H1 (cell line): ENCODE results near the gene GRIP2. TPM values are rescaled to one million over a fixed set of nuclear protein-coding genes. Genes with fewer than 3 reads are reported as not detected.

Source experiments
- CTCF ChIA-PET: fragments of 300-600 bp; sonication (Branson Sonifier 250); formaldehyde crosslinking; loops from one replicate; lab custom pipeline; 2021; ENCODE audit not compliant: partially characterized antibody; lab: Charles Lee
- POLR2A ChIA-PET: fragments of 300-600 bp; sonication (Branson Sonifier 250); formaldehyde crosslinking; loops from one replicate; lab custom pipeline; 2021; ENCODE audit warnings: inconsistent platforms; ENCODE audit not compliant: partially characterized antibody; lab: Charles Lee
- DNase-seq, 2 experiments: peaks; one replicate each; pipeline versions ENCODE4 v3.0.0 to v3.0.0-alpha.2; 2010 to 2022; ENCODE audit warnings: low spot score in 2 of 2, low read depth in 1 of 2, mixed read lengths in 1 of 2
- FAIRE-seq: peaks from 2 replicates; lab custom pipeline; 2011; peaks lifted over from hg19 to GRCh38; lab: Jason Lieb, UNC
- H2AFZ ChIP-seq: 2 replicates; pipeline ENCODE4 v1.8.1; 2012; ENCODE audit warnings: low read length, inconsistent platforms
- H2AK5ac ChIP-seq: 2 replicates; pipeline ENCODE4 v1.6.1; 2013; ENCODE audit warnings: low read depth, low read length
- H2BK120ac ChIP-seq: replicated peaks from 2 replicates; pipeline ENCODE3; 2013; ENCODE audit warnings: low read depth, low read length, inconsistent platforms
- H2BK12ac ChIP-seq: 2 replicates; pipeline ENCODE4 v1.6.1; 2013; ENCODE audit warnings: low read depth, low read length
- H2BK15ac ChIP-seq: 2 replicates; pipeline ENCODE4 v1.6.1; 2013; ENCODE audit warnings: low read length
- H2BK20ac ChIP-seq: 2 replicates; pipeline ENCODE4 v1.6.1; 2013; ENCODE audit warnings: low read length
- H2BK5ac ChIP-seq: 2 replicates; pipeline ENCODE4 v1.6.1; 2013; ENCODE audit warnings: low read depth, low read length
- H3K14ac ChIP-seq: 2 replicates; pipeline ENCODE4 v1.6.1; 2013; ENCODE audit warnings: inconsistent platforms; ENCODE audit not compliant: insufficient read length
- H3K18ac ChIP-seq: 2 replicates; pipeline ENCODE4 v1.6.1; 2013; ENCODE audit warnings: low read length; ENCODE audit errors: extremely low read depth
- H3K23ac ChIP-seq: 2 replicates; pipeline ENCODE4 v1.6.1; 2013; ENCODE audit warnings: inconsistent platforms; ENCODE audit not compliant: insufficient read length
- H3K23me2 ChIP-seq: 2 replicates; pipeline ENCODE4 v1.6.1; 2013; ENCODE audit warnings: low read depth, low read length
- H3K27ac ChIP-seq: 2 replicates; pipeline ENCODE4 v1.6.1; 2011; ENCODE audit warnings: low read depth, low read length, inconsistent platforms
- H3K27me3 ChIP-seq, 4 experiments: replicated peaks in 1 of 4; 1 replicate in 1 of 4; 2 replicates in 3 of 4; pipeline versions ENCODE4 v1.6.1 to v1.8.1; 2011 to 2013; ENCODE audit warnings: low read length in 3 of 4, mild to moderate bottlenecking in 3 of 4, inconsistent platforms in 2 of 4, mixed read lengths in 2 of 4, moderate library complexity in 1 of 4; ENCODE audit not compliant: control insufficient read depth in 3 of 4, insufficient read depth in 3 of 4; ENCODE audit errors: extremely low read depth in 1 of 4
- H3K36me3 ChIP-seq, 4 experiments: 2 replicates each; pipeline versions ENCODE4 v1.6.1 to v1.8.1; 2011 to 2013; ENCODE audit warnings: mild to moderate bottlenecking in 4 of 4, low read length in 3 of 4, moderate library complexity in 2 of 4, control low read depth in 1 of 4, inconsistent platforms in 1 of 4; ENCODE audit not compliant: insufficient read depth in 4 of 4, control insufficient read depth in 2 of 4
- H3K4ac ChIP-seq: replicated peaks from 2 replicates; pipeline ENCODE3; 2013; ENCODE audit warnings: low read length, low read depth, mixed read lengths, inconsistent platforms; ENCODE audit not compliant: insufficient read length
- H3K4me1 ChIP-seq, 4 experiments: replicated peaks in 1 of 4; 1 replicate in 1 of 4; 2 replicates in 3 of 4; pipeline versions ENCODE4 v1.6.1 to v1.8.1; 2011 to 2013; ENCODE audit warnings: low read length in 3 of 4, inconsistent platforms in 2 of 4, mixed read lengths in 1 of 4; ENCODE audit not compliant: insufficient read depth in 4 of 4, control insufficient read depth in 3 of 4
- H3K4me2 ChIP-seq, 2 experiments: 2 replicates each; pipeline versions ENCODE4 v1.6.1 to v1.8.1; 2011 to 2013; ENCODE audit warnings: low read depth in 2 of 2, low read length in 2 of 2, control low read depth in 1 of 2, inconsistent platforms in 1 of 2, mild to moderate bottlenecking in 1 of 2; ENCODE audit not compliant: insufficient read depth in 1 of 2
- H3K4me3 ChIP-seq, 4 experiments: fragments of 200-600, 300-600 bp in 1 of 4; sonication (generic), shearing (Covaris generic), sonication (Bioruptor Twin) in 1 of 4; 2 replicates each; pipeline versions ENCODE4 v1.5.1 to v1.8.1; 2011 to 2016; ENCODE audit warnings: low read length in 4 of 4, low read depth in 3 of 4, control low read depth in 2 of 4, inconsistent platforms in 2 of 4, mild to moderate bottlenecking in 2 of 4, mixed read lengths in 1 of 4, moderate library complexity in 1 of 4; ENCODE audit not compliant: insufficient read depth in 2 of 4; ENCODE audit errors: extremely low read depth in 1 of 4
- H3K56ac ChIP-seq: replicated peaks from 2 replicates; pipeline ENCODE3; 2013; ENCODE audit warnings: low read depth, mild to moderate bottlenecking, mixed read lengths, low read length, inconsistent platforms; ENCODE audit not compliant: insufficient read length
- H3K79me1 ChIP-seq: 2 replicates; pipeline ENCODE4 v1.6.1; 2013; ENCODE audit warnings: low read depth, low read length, control low read depth
- H3K79me2 ChIP-seq, 2 experiments: 2 replicates each; pipeline versions ENCODE4 v1.6.1 to v1.8.1; 2012 to 2013; ENCODE audit warnings: low read length in 2 of 2, mild to moderate bottlenecking in 2 of 2, inconsistent platforms in 1 of 2; ENCODE audit not compliant: insufficient read depth in 2 of 2, control insufficient read depth in 1 of 2
- H3K9ac ChIP-seq, 4 experiments: replicated peaks in 1 of 4; 1 replicate in 1 of 4; 2 replicates in 3 of 4; pipeline versions ENCODE4 v1.6.1 to v1.8.1; 2011 to 2013; ENCODE audit warnings: low read depth in 3 of 4, low read length in 3 of 4, control low read depth in 2 of 4, mild to moderate bottlenecking in 2 of 4, moderate library complexity in 2 of 4, inconsistent platforms in 1 of 4; ENCODE audit errors: extremely low read depth in 1 of 4
- H3K9me3 ChIP-seq, 2 experiments: 2 replicates each; pipeline versions ENCODE4 v1.6.1 to v1.8.1; 2012 to 2013; ENCODE audit warnings: mild to moderate bottlenecking in 2 of 2, moderate library complexity in 2 of 2, control low read depth in 1 of 2, inconsistent platforms in 1 of 2, low read depth in 1 of 2, low read length in 1 of 2, mixed read lengths in 1 of 2; ENCODE audit not compliant: insufficient read depth in 2 of 2
- H4K20me1 ChIP-seq, 2 experiments: replicated peaks in 1 of 2; 2 replicates each; pipeline versions ENCODE3 to v1.8.1; 2011 to 2013; ENCODE audit warnings: inconsistent platforms in 2 of 2, low read length in 2 of 2, mild to moderate bottlenecking in 1 of 2; ENCODE audit not compliant: insufficient read depth in 2 of 2, control insufficient read depth in 1 of 2
- H4K5ac ChIP-seq: 2 replicates; pipeline ENCODE4 v1.6.1; 2013; ENCODE audit warnings: low read length, low read depth, mixed read lengths, inconsistent platforms; ENCODE audit not compliant: insufficient read length
- H4K8ac ChIP-seq: 2 replicates; pipeline ENCODE4 v1.8.0; 2013; ENCODE audit warnings: mild to moderate bottlenecking, moderate library complexity, low read length, inconsistent platforms; ENCODE audit not compliant: insufficient read depth; ENCODE audit errors: extremely low read depth
- H4K91ac ChIP-seq: replicated peaks from 2 replicates; pipeline ENCODE3; 2013; ENCODE audit warnings: low read length, mixed read lengths, inconsistent platforms; ENCODE audit not compliant: insufficient read length
- CTBP2 ChIP-seq: IDR thresholded peaks from 2 replicates; pipeline ENCODE4 v1.7.0; 2011; ENCODE audit warnings: borderline replicate concordance, mild to moderate bottlenecking, moderate library complexity, mixed read lengths, low read length; ENCODE audit not compliant: insufficient read depth, insufficient read length
- GABPA ChIP-seq: IDR thresholded peaks from 2 replicates; pipeline ENCODE4 v1.6.1; 2011; ENCODE audit warnings: mild to moderate bottlenecking, low read length, moderate library complexity, borderline replicate concordance; ENCODE audit not compliant: insufficient read depth
- HDAC2 ChIP-seq, 2 experiments: fragments of 300-600 bp in 1 of 2; sonication (generic) in 1 of 2; IDR thresholded peaks; 2 replicates each; pipeline ENCODE4 v1.6.1; 2011 to 2012; ENCODE audit warnings: low read depth in 2 of 2, low read length in 2 of 2, mild to moderate bottlenecking in 2 of 2, moderate library complexity in 2 of 2, borderline replicate concordance in 1 of 2, inconsistent platforms in 1 of 2
- NANOG ChIP-seq: IDR thresholded peaks from 2 replicates; pipeline ENCODE4 v1.6.1; 2011; ENCODE audit warnings: low read length, low read depth, mild to moderate bottlenecking, inconsistent platforms; ENCODE audit not compliant: insufficient read depth, poor library complexity, severe bottlenecking
- NRF1 ChIP-seq: IDR thresholded peaks from 2 replicates; pipeline ENCODE4 v1.6.1; 2011; ENCODE audit warnings: mild to moderate bottlenecking, low read depth, low read length, improper control_type of control experiment
- RNF2 ChIP-seq: fragments of 200-900, 300-1000 bp; sonication (generic); IDR thresholded peaks from 2 replicates; pipeline ENCODE4 v1.7.1; 2016; ENCODE audit warnings: borderline replicate concordance, low read depth, mild to moderate bottlenecking, antibody characterized with exemption, low read length; ENCODE audit not compliant: poor library complexity, severe bottlenecking; ENCODE audit errors: missing control alignments
- SP4 ChIP-seq: IDR thresholded peaks from 2 replicates; pipeline ENCODE4 v1.6.1; 2012; ENCODE audit warnings: low read length, inconsistent platforms
- WGBS, 2 experiments: shearing (Covaris generic) in 1 of 2; methylation state at CpG; one replicate each; pipeline versions ENCODE4 v1.1.6 to v1.1.7; 2013 to 2015; ENCODE audit warnings: low lambda C conversion rate in 2 of 2, mixed read lengths in 2 of 2, inconsistent platforms in 1 of 2, low coverage in 1 of 2, missing lambda C conversion rate in 1 of 2; ENCODE audit not compliant: insufficient replicate concordance in 2 of 2, insufficient coverage in 1 of 2, insufficient read length in 1 of 2; ENCODE audit errors: extremely low coverage in 1 of 2, missing lambda C conversion rate in 1 of 2; 5-methylcytosine and 5-hydroxymethylcytosine counted together
- polyA plus RNA-seq, 7 experiments: library from polyadenylated mRNA; depleted of rRNA in 3 of 7; stranded (reverse) in 5 of 7; unstranded in 2 of 7; fragments of >200 nt in 5 of 7; fragments of 200-250 nt in 2 of 7; gene quantifications; 1 replicate in 5 of 7; 2 replicates in 1 of 7; 4 replicates in 1 of 7; pipeline versions ENCODE4 v1.2.1 to v1.2.3, GENCODE V29; 2011 to 2013; ENCODE audit warnings: missing spikeins in 2 of 7, mixed read lengths in 2 of 7
- total RNA-seq: library from RNA; stranded (reverse); fragmentation: NEBNext Ultra II Directional; extraction: Animal tissue kit (Norgen Biotek cat#: 25700); gene quantifications from 2 replicates; pipeline ENCODE4 v1.2.1, GENCODE V29; 2021

Gene GRIP2
- total and polyA plus RNA-seq, 2 of the 8 experiments (the other 6 are each of a cell fraction or from before 2014, with no cell fraction given), result 2.5 to 6.4 TPM

DNA sequence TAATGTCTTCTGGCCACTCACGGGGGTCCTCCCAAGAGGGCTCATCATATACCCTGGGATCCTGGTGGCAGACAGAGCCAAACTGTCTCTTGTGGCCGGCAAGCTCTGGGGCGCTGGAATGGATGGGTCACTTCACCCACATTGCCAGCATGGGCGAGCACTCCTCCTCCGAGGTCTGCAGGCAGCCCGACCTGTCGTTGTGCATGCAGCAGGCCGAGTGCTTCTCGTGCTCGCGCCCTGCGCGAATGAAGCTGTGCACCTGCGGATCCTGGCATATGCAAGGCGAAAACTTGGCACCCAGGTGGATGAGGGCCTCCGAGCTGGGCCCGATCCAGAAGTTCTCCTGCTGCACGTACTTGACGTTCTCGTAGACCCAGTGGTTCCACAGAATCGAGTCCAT, 33.6 kb upstream of the GRIP2 start:
- Histone ChIP-seq H2BK120ac (no peak overlapping the region), H2AFZ (no peak overlapping the region), H3K18ac (no peak overlapping the region), H2BK12ac (no peak overlapping the region), H2BK5ac (no peak overlapping the region), H3K4me1 (peaks cover 3 to 14% (median 6%) of the 10 kb centered on the region in 4 experiments; a peak in 6 of 7 replicates), H3K4me2 (no peak overlapping the region), H2AK5ac (no peak overlapping the region), H4K5ac (no peak overlapping the region), H4K8ac (no peak overlapping the region; the same call in 1 of the 2 replicates), H3K9me3 (no peaks in the 10 kb centered on the region), H3K56ac (no peak overlapping the region), H3K9ac (no peak overlapping the region), H2BK20ac (no peak overlapping the region), H3K4me3 (no peak overlapping the region), H4K91ac (no peak overlapping the region), H3K79me1 (no peaks in the 10 kb centered on the region; the same call in 1 of the 2 replicates), H3K14ac (no peak overlapping the region), H3K23ac (no peak overlapping the region), H3K79me2 (no peaks in the 10 kb centered on the region), H3K27ac (no peak overlapping the region), H4K20me1 (peaks cover 3 to 4% of the 10 kb centered on the region in 2 experiments), H3K23me2 (no peaks in the 10 kb centered on the region), H3K36me3 (no peaks in the 10 kb centered on the region), H3K4ac (no peak overlapping the region), H3K27me3 (no peaks in the 10 kb centered on the region), H2BK15ac (peak overlapping the region; percentile 18; the same call in 1 of the 2 replicates)
- DNase-seq (no peak), FAIRE-seq (no peak)
- no peak for TF ChIP-seq NANOG
- no peak for TF ChIP-seq CTBP2
- no peak for TF ChIP-seq HDAC2 (IDR thresholded peaks at IDR 0.05; ENCODE audit: borderline replicate concordance in 1 of 2, low read depth in 2 of 2, low read length in 2 of 2)
- no peak for TF ChIP-seq RNF2
- TF ChIP-seq NRF1, result no peak
- TF ChIP-seq GABPA, result no peak
- no peak for TF ChIP-seq SP4
- ChIA-PET POLR2A (no interaction called here), CTCF (interaction anchor here (1.3 to 1.5 kb wide), 4 partner anchors 23 to 58 kb away, joined by 3 to 8 read pairs (median 4); no protein-coding TSS in a partner anchor)
- 87% methylated on average over 21 of the region's 21 CpGs; no CpG with 5 or more reads in 1 of the 2 experiments for WGBS, 2 experiments
